T-helper 9 cell (primary cell): ENCODE measurements around the gene BTBD9.
"Not testable (repeated sequence)": the region's sequence is repeated elsewhere in the genome, so short reads cannot be mapped to it uniquely, and the experiment has no call there.

Experiments used
- DNase-seq: peaks from one replicate; pipeline ENCODE4 v3.0.0-alpha.2; 2020

BTBD9 gene

GRCh38 chr6:38477680-38478260 is 162.0 kb downstream of the BTBD9 start:
- DNase-seq, result no peak

- DNase-seq, result no peak
Observed at GRCh38 chr6:38476888-38477287, 162.8 kb downstream of the BTBD9 start.

GRCh38 chr6:38476141-38476540 is 163.6 kb downstream of the BTBD9 start:
- no peak for DNase-seq

- no peak for DNase-seq
Observed at GRCh38 chr6:38470548-38470947, 169.2 kb downstream of the BTBD9 start.

GRCh38 chr6:38467566-38467965 is 172.2 kb downstream of the BTBD9 start:
- DNase-seq, result no peak

GRCh38 chr6:38460186-38460585 is 179.5 kb downstream of the BTBD9 start:
- DNase-seq, result no peak

- no peak for DNase-seq
Observed at GRCh38 chr6:38459291-38459690, 180.4 kb downstream of the BTBD9 start.

GRCh38 chr6:38453861-38454260 is 185.9 kb downstream of the BTBD9 start:
- no peak for DNase-seq

- DNase-seq, result no peak
Observed at GRCh38 chr6:38452816-38453660, 186.7 kb downstream of the BTBD9 start.

GRCh38 chr6:38450717-38451116 is 189.0 kb downstream of the BTBD9 start:
- no peak for DNase-seq

GRCh38 chr6:38445925-38446324 is 193.8 kb downstream of the BTBD9 start:
- DNase-seq, result no peak

GRCh38 chr6:38445336-38445735 is 194.4 kb downstream of the BTBD9 start:
- no peak for DNase-seq

- no peak for DNase-seq
Observed at GRCh38 chr6:38443352-38444144, 196.2 kb downstream of the BTBD9 start.

GRCh38 chr6:38438097-38438496 is 201.6 kb downstream of the BTBD9 start:
- no peak for DNase-seq

- no peak for DNase-seq
Observed at GRCh38 chr6:38436726-38437465, 202.8 kb downstream of the BTBD9 start.

- no peak for DNase-seq
Observed at GRCh38 chr6:38435330-38435729, 204.4 kb downstream of the BTBD9 start.

GRCh38 chr6:38434051-38434450 is 205.7 kb downstream of the BTBD9 start:
- no peak for DNase-seq

- no peak for DNase-seq
Observed at GRCh38 chr6:38432479-38432878, 207.2 kb downstream of the BTBD9 start.

- no peak for DNase-seq
Observed at GRCh38 chr6:38432079-38432478, 207.7 kb downstream of the BTBD9 start.

- no peak for DNase-seq
Observed at GRCh38 chr6:38429546-38429945, 210.2 kb downstream of the BTBD9 start.

- DNase-seq, result no peak
Observed at GRCh38 chr6:38427492-38428210, 212.1 kb downstream of the BTBD9 start.

- not testable (repeated sequence) for DNase-seq
Observed at GRCh38 chr6:38425788-38426488, 213.8 kb downstream of the BTBD9 start.
